ENCODE measurements around the gene LPCAT2. TPM values are rescaled to one million over a fixed set of nuclear protein-coding genes. Genes with fewer than 3 reads are reported as not detected.

The LPCAT2 gene
- total RNA-seq, 4 donors from 2014 or later: 16.9 to 36.9 (median 25.4) TPM

DNA sequence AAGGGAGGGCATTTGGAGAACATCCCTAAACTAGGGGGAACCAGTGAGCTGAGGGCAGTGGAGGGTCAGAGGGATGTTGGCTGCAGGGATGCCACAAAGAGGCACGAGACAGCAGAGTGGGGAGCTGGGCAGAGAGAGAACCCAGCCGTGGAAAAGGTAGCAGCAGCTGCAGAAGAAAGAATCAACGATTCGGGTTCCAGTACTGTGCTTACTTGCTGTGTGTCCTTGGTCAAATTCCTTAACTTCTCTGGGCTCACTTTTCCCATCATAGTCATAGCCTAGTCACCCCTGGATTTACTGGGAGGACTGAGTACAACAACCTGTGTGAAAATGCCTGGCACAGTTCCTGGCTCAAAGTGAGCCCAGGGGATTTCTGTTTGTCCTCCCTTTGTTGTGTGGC lies 42.7 kb upstream of the LPCAT2 start:
- intact Hi-C loops (cut with DNase I; ENCODE audit: low total_unique reads): loop anchor here (5.0 to 10.0 kb wide), 2 partner anchors 76 to 379 kb away; no protein-coding TSS in a partner anchor
- H3K4me3 ChIP-seq (ENCODE audit: low read depth, poor library complexity, severe bottlenecking): no peak overlapping the region
- peak in 1 of 2 donors; percentile 48 for DNase-seq (ENCODE audit: low spot score in 2 of 2)
- TF ChIP-seq, protein P1, sequence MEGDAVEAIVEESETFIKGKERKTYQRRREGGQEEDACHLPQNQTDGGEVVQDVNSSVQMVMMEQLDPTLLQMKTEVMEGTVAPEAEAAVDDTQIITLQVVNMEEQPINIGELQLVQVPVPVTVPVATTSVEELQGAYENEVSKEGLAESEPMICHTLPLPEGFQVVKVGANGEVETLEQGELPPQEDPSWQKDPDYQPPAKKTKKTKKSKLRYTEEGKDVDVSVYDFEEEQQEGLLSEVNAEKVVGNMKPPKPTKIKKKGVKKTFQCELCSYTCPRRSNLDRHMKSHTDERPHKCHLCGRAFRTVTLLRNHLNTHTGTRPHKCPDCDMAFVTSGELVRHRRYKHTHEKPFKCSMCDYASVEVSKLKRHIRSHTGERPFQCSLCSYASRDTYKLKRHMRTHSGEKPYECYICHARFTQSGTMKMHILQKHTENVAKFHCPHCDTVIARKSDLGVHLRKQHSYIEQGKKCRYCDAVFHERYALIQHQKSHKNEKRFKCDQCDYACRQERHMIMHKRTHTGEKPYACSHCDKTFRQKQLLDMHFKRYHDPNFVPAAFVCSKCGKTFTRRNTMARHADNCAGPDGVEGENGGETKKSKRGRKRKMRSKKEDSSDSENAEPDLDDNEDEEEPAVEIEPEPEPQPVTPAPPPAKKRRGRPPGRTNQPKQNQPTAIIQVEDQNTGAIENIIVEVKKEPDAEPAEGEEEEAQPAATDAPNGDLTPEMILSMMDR (IDR thresholded peaks at IDR 0.05): no peak
- no peak for TF ChIP-seq POLR2A (IDR thresholded peaks at IDR 0.05)
- WGBS, 2 donors: 91 to 98% methylated on average over 4 of the region's 4 CpGs

DNA sequence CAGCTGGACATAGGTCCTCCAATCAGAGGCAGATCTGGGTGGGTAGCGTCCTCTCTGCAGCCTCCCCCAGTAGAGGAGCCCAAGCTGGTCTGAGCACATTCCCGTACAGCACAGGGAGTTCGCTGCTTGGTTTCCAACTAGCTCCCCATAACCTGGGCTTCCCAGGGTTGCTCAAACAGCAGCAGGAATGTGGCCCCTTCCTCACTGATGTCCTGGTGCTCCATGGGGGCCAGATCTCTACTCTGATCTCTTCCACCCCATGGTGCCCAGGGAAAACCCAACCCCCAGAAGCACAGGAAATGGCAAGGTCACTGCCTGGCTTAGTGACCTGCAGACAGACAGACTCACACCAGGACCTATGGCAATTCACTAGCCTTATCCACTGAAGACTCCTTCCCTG lies 41.0 kb upstream of the LPCAT2 start:
- WGBS, 2 donors: 91 to 93% methylated on average over 3 of the region's 3 CpGs
- TF ChIP-seq, protein P1 (IDR thresholded peaks at IDR 0.05): no peak
- TF ChIP-seq POLR2A (IDR thresholded peaks at IDR 0.05): no peak
- no peak overlapping the region for H3K4me3 ChIP-seq (ENCODE audit: low read depth, poor library complexity, severe bottlenecking)
- intact Hi-C loops (cut with DNase I; ENCODE audit: low total_unique reads): loop anchor here (5.0 to 10.0 kb wide), 2 partner anchors 74 to 377 kb away; no protein-coding TSS in a partner anchor
- peak in 1 of 2 donors; percentile 57 for DNase-seq (ENCODE audit: low spot score in 2 of 2)

DNA sequence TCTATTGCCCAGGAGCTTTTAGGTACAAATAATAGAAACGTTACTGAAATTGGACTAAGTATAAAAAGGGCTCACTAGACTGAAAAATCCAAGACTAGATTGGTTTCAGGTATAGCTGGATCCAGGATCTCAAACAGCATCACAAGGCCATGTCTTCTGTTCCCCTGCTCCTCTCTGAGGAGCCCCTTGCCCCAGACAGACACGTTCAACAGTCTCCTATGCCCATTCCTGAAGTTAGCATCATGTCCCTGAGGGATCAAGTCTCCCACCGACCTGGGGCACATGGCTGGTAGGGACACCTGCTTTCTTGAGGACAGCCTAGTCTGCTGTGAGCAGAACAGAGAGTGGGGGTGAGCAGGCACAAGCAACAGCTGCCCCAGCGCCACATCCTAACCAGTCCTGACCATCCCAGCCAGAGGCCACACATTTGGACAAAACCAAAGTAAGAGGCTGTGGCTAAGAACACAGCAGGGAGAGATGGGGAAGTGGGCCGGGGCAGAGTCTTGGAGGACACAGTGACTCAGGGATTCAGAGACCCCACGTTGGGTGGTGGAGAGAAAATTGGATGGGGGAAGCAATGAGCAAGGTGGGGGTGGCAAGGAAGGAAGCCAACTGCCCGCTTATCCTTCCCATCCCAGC lies 40.4 kb upstream of the LPCAT2 start:
- intact Hi-C loops (cut with DNase I; ENCODE audit: low total_unique reads): loop anchor here (5.0 to 10.0 kb wide), 2 partner anchors 74 to 376 kb away; no protein-coding TSS in a partner anchor

DNA sequence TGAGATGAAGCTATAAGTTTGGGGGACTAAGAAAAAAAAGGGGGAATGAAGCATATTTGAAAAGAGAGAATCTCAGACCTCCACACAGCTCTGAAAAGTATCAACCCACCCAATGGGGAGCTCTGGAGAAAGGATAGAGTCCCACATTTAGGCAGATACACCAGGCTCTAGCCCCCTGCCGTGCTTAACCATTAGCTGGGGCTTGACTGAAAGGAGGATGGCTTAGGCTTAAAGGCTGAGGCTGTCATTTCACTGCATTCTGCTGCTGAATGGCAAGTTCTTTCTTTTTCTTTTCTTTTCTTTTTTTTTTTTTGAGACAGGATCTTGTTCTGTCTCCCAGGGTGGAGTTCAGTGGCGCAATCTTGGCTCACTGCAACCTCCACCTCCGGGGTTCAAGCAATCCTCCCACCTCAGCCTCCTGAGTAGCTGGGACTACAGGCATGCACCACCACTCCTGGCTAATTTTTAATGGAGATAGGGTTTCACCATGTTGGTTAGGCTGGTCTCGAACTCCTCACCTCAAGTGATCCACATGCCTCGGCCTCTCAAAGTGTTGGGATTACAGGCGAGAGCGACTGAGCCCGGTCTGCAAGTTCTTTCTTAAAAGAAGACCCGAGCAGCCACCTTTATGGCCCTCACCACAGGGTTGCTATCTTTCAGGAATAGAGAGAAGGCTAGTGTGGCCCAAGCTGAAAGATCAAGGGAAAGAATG lies 38.9 kb upstream of the LPCAT2 start:
- WGBS, 2 donors: 81 to 87% methylated on average over 9 of the region's 9 CpGs
- intact Hi-C loops (cut with DNase I; ENCODE audit: low total_unique reads): loop anchor here (5.0 to 10.0 kb wide), 2 partner anchors 72 to 375 kb away; no protein-coding TSS in a partner anchor
- H3K4me3 ChIP-seq (ENCODE audit: low read depth, poor library complexity, severe bottlenecking): no peak overlapping the region
- TF ChIP-seq POLR2A (IDR thresholded peaks at IDR 0.05): no peak
- TF ChIP-seq, protein P1 (IDR thresholded peaks at IDR 0.05): no peak
- DNase-seq (ENCODE audit: low spot score in 2 of 2): peak in 1 of 2 donors; percentile 72

More for the DNA sequence above, 40.4 kb upstream of the LPCAT2 start:
- H3K4me3 ChIP-seq (ENCODE audit: low read depth, poor library complexity, severe bottlenecking): no peak overlapping the region
- WGBS, 2 donors: 85 to 88% methylated on average over 7 of the region's 7 CpGs
- TF ChIP-seq, protein P1 (IDR thresholded peaks at IDR 0.05): no peak
- no peak for TF ChIP-seq POLR2A (IDR thresholded peaks at IDR 0.05)
- peak in 1 of 2 donors; percentile 67 for DNase-seq (ENCODE audit: low spot score in 2 of 2)

DNA sequence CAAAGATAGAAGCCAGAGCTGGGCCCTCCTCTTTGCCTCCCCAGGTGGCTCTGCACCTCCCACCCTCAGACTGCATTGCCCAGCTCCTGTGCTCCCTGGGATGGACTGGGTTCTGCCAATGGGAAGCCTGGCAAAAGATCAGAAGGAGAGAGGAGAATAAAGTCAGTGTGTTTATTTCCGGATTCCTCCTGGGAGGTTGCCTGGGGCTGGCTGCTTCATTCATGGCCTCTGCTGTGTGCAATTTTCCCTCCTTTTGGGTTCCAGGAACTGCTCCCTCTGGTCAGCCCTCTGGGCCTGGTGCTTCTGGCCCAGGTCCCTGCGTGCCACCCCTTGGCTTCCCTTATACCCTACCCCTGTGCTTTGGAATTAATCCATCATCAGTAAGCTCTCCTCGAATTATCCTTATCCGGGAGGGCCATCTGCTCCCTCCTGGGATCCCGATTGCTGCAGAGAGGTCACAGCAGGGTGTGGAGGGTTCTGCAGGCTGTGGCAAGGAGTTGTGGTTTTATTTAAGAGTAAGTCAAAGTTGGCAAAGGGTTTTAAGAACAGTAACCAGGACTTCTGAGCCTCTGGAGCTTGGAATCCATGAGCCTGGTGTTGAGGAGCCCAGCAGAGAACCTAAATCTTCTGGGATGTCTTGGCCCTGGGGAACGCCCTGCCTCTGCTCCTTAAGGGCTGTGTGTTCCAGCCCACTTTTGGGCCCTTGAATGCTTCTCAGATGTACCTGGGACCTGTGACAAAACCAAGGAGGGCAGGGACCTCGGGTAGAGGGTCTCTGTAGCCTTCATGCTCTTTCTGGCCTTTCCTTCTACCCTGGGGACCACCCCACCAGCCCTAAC lies 38.1 kb upstream of the LPCAT2 start:
- no peak overlapping the region for H3K4me3 ChIP-seq (ENCODE audit: low read depth, poor library complexity, severe bottlenecking)
- no peak for TF ChIP-seq POLR2A (IDR thresholded peaks at IDR 0.05)
- TF ChIP-seq, protein P1 (IDR thresholded peaks at IDR 0.05): no peak
- peak in 1 of 2 donors; percentile 89 for DNase-seq (ENCODE audit: low spot score in 2 of 2)
- WGBS, 2 donors: 24 to 34% methylated on average over 7 of the region's 7 CpGs
- intact Hi-C loops (cut with DNase I; ENCODE audit: low total_unique reads): no loop called here
